Natural killer cell (primary cell): Measurements from ENCODE around the gene FRMD3. TPM values are rescaled to one million over a fixed set of nuclear protein-coding genes. Genes with fewer than 3 reads are reported as not detected.
A peak's percentile ranks its signal among the peaks of the same experiment; 100 is the strongest.

Experiments used
- ATAC-seq, 3 donors: fragments of 150-1000 bp in 2 of 3; fragments of 200-7000 bp in 1 of 3; cut with Tn5 transposase; 1 replicate in 1 of 3; 2 replicates in 2 of 3; pipeline ENCODE4 v1.10.0; 2021; ENCODE audit warnings: mild to moderate bottlenecking in 2 of 3, moderate library complexity in 2 of 3
- DNase-seq, 2 donors: peaks; one replicate each; pipeline versions ENCODE4 v3.0.0 to v3.0.0-alpha.2; 2013 to 2021; ENCODE audit warnings: mixed read lengths in 1 of 2
- H3K27ac ChIP-seq: one replicate; pipeline ENCODE4 v1.5.1; 2013; ENCODE audit warnings: mild to moderate bottlenecking, low read length
- H3K27me3 ChIP-seq: one replicate; pipeline ENCODE4 v1.6.1; 2013; ENCODE audit warnings: low read length; ENCODE audit not compliant: control insufficient read depth, insufficient read depth
- H3K36me3 ChIP-seq: one replicate; pipeline ENCODE4 v1.6.1; 2013; ENCODE audit warnings: low read length; ENCODE audit not compliant: control insufficient read depth, insufficient read depth
- H3K4me1 ChIP-seq: one replicate; pipeline ENCODE4 v1.6.1; 2013; ENCODE audit warnings: low read length; ENCODE audit not compliant: control insufficient read depth, insufficient read depth
- H3K4me3 ChIP-seq: one replicate; pipeline ENCODE4 v1.5.1; 2013; ENCODE audit warnings: low read length
- H3K9me3 ChIP-seq: one replicate; pipeline ENCODE4 v1.6.1; 2013; ENCODE audit warnings: low read length; ENCODE audit not compliant: control insufficient read depth, insufficient read depth
- H3K27ac Mint-ChIP-seq, 2 donors: one replicate each; pipeline ENCODE4 v1.8.0; 2022; ENCODE audit warnings: mild to moderate bottlenecking in 2 of 2, mixed read lengths in 2 of 2, moderate library complexity in 1 of 2
- H3K27me3 Mint-ChIP-seq, 2 donors: one replicate each; pipeline ENCODE4 v1.8.0; 2022; ENCODE audit warnings: low read depth in 2 of 2, mixed read lengths in 2 of 2
- H3K36me3 Mint-ChIP-seq: one replicate; pipeline ENCODE4 v1.8.0; 2022; ENCODE audit warnings: mixed read lengths
- H3K4me1 Mint-ChIP-seq, 2 donors: one replicate each; pipeline ENCODE4 v1.8.0; 2022; ENCODE audit warnings: mixed read lengths in 2 of 2
- H3K4me3 Mint-ChIP-seq: one replicate; pipeline ENCODE4 v1.8.0; 2022; ENCODE audit warnings: mild to moderate bottlenecking, moderate library complexity, mixed read lengths
- H3K9me3 Mint-ChIP-seq, 2 donors: one replicate each; pipeline ENCODE4 v1.8.0; 2022; ENCODE audit warnings: mixed read lengths in 2 of 2
- CTCF ChIP-seq: fragments of 200-600 bp; IDR thresholded peaks from one replicate; pipeline ENCODE4 v1.8.0; 2022; ENCODE audit warnings: antibody characterized with exemption
- WGBS: methylation state at CpG from one replicate; pipeline ENCODE4 v1.1.7; 2013; ENCODE audit warnings: missing lambda C conversion rate; ENCODE audit not compliant: insufficient coverage; 5-methylcytosine and 5-hydroxymethylcytosine counted together
- intact Hi-C: fragments of 100-400 bp; cut with micrococcal nuclease; formaldehyde crosslinking; loops from one replicate; pipeline ENCODE4 v1.14.2; 2022
- total RNA-seq, 4 donors: library from RNA; stranded (reverse); fragments of 120-200 nt in 1 of 4; gene quantifications; one replicate each; pipeline versions ENCODE4 v1.2.3 to v1.2.4, GENCODE V29; 2013 to 2022

FRMD3 gene
- total RNA-seq, 3 donors from 2014 or later (not counting 1 experiment from before 2014, with no cell fraction given): 1.2 to 2.4 (median 2.1) TPM

GRCh38 chr9:83336706-83337105 is 201.5 kb downstream of the FRMD3 start:
- no peaks in the 10 kb centered on the region for H3K27me3 Mint-ChIP-seq
- intact Hi-C loops: no loop called here

GRCh38 chr9:83334320-83334719 is 203.9 kb downstream of the FRMD3 start:
- ATAC-seq (peak; percentile 65 to 78 (median 69)), DNase-seq (peak; percentile 58 to 66)
- Histone ChIP-seq H3K4me3 (no peak overlapping the region), H3K9me3 (no peaks in the 10 kb centered on the region), H3K27me3 (no peaks in the 10 kb centered on the region), H3K36me3 (no peaks in the 10 kb centered on the region), H3K4me1 (no peaks in the 10 kb centered on the region), H3K27ac (no peak overlapping the region)
- H3K4me3 Mint-ChIP-seq: no peak overlapping the region
- no peaks in the 10 kb centered on the region for H3K27me3 Mint-ChIP-seq
- peak; percentile 75 for TF ChIP-seq CTCF
- intact Hi-C loops: loop anchor here (1.0 to 2.0 kb wide), 4 partner anchors 210 to 578 kb away; no protein-coding TSS in a partner anchor
- no peaks in the 10 kb centered on the region for H3K36me3 Mint-ChIP-seq
- H3K4me1 Mint-ChIP-seq: peaks cover 0 to 6% of the 10 kb centered on the region in 2 donors
- no peak overlapping the region for H3K27ac Mint-ChIP-seq
- WGBS: 11% methylated on average over 4 of the region's 4 CpGs
- H3K9me3 Mint-ChIP-seq: no peaks in the 10 kb centered on the region

More at GRCh38 chr9:83336706-83337105, 201.5 kb downstream of the FRMD3 start:
- Mint-ChIP-seq H3K27ac (no peak overlapping the region), H3K9me3 (no peaks in the 10 kb centered on the region), H3K36me3 (no peaks in the 10 kb centered on the region), H3K4me1 (peaks cover 0 to 6% of the 10 kb centered on the region in 2 donors), H3K4me3 (no peak overlapping the region)
- no peak for TF ChIP-seq CTCF
- H3K4me1 ChIP-seq: no peaks in the 10 kb centered on the region
- H3K27me3 ChIP-seq: no peaks in the 10 kb centered on the region
- no peaks in the 10 kb centered on the region for H3K9me3 ChIP-seq
- no peak for ATAC-seq
- WGBS: 11% methylated on average over 1 of the region's 1 CpG
- H3K4me3 ChIP-seq: no peak overlapping the region
- H3K36me3 ChIP-seq: no peaks in the 10 kb centered on the region
- no peak overlapping the region for H3K27ac ChIP-seq
- no peak for DNase-seq

GRCh38 chr9:83330207-83331196 is 207.7 kb downstream of the FRMD3 start:
- intact Hi-C loops: no loop called here
- no peak overlapping the region for H3K27ac Mint-ChIP-seq
- no peak for DNase-seq
- H3K9me3 ChIP-seq: no peaks in the 10 kb centered on the region
- no peaks in the 10 kb centered on the region for H3K36me3 ChIP-seq
- H3K27ac ChIP-seq: no peak overlapping the region
- WGBS: 95% methylated on average over 7 of the region's 8 CpGs
- no peaks in the 10 kb centered on the region for H3K4me1 Mint-ChIP-seq
- H3K4me1 ChIP-seq: no peaks in the 10 kb centered on the region
- H3K27me3 ChIP-seq: no peaks in the 10 kb centered on the region
- no peak overlapping the region for H3K4me3 Mint-ChIP-seq
- no peaks in the 10 kb centered on the region for H3K27me3 Mint-ChIP-seq
- no peaks in the 10 kb centered on the region for H3K9me3 Mint-ChIP-seq
- no peak for ATAC-seq
- no peaks in the 10 kb centered on the region for H3K36me3 Mint-ChIP-seq
- TF ChIP-seq CTCF: no peak
- no peak overlapping the region for H3K4me3 ChIP-seq
